ENCODE measurements around the gene CLEC4F. TPM values are rescaled to one million over a fixed set of nuclear protein-coding genes. Genes with fewer than 3 reads are reported as not detected.

The CLEC4F gene
- total RNA-seq, 1 experiment from 2014 or later, result not detected

DNA sequence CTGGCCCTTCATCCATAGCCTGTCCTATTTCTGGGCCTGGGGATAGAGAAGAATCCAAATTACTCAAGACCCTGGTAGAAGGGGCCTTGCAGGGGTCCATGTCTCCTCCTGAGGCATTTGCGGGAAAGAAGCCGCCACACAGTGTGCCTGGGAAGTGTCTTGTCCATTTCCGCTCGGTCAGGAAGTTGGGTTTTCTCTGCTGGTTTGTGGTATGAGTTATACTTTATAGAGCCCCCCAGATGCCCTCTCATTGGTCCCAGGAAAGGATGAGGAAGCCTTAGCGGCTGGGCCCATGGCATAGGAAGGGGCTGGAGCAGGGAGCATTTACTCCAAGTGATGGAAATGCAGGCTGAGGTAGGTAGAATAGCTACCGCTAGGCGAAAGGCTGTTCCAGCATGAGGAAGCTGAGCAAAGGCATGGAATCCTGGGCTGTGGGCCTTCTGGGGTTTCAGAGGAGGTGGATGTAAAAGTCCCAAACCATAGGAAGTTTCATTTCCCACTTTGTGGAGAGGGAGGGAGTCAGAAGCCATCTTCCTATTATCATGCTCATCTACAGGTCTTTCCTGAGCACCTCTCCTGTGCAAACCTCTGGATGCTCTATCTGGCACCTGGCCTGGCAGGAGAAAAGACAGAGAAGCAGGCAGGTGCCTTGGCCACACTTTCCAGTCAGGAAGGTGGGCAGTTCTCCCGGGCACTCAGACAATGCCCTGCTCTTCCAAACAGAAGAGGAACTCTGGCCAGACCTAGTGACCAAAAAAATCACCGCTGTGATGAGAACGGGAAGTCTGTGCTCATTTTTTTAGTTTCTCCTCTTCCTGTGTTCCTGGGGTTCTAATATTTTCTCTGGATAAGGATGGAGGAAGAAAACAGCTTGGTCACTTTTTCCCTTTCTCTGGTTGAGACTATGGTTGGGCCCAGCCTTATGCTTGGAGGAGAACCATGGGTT is 17.9 kb upstream of the CLEC4F start:
- Histone ChIP-seq H3K9me3 (ENCODE audit: low read length) (no peaks in the 10 kb centered on the region), H3K79me2 (ENCODE audit: low read length) (no peaks in the 10 kb centered on the region), H3K27me3 (ENCODE audit: low read length) (peaks cover 92% of the 10 kb centered on the region), H3K4me1 (ENCODE audit: insufficient read depth, low read length) (no peaks in the 10 kb centered on the region), H2AFZ (ENCODE audit: low read length) (no peak overlapping the region), H3K36me3 (ENCODE audit: low read depth, low read length) (no peaks in the 10 kb centered on the region), H4K20me1 (ENCODE audit: low read length) (no peaks in the 10 kb centered on the region), H3K9me2 (replicated peaks; ENCODE audit: low read length) (no peaks in the 10 kb centered on the region), H3K9ac (ENCODE audit: low read length) (no peak overlapping the region), H3F3A (ENCODE audit: low read length, unreplicated experiment) (no peaks in the 10 kb centered on the region), H3K4me2 (ENCODE audit: low read length) (no peak overlapping the region), H3K4me3 (ENCODE audit: low read length) (no peak overlapping the region), H3K27ac (ENCODE audit: low read length) (no peak overlapping the region)
- CTCF ChIA-PET, result no interaction called here
- no TSS peak for BruUV-seq (replicated peaks)
- intact Hi-C loops (cut with micrococcal nuclease), result no loop called here
- DNase-seq (no peak), ATAC-seq (no peak)
- POLR2A ChIA-PET (ENCODE audit: unreplicated experiment), result no interaction called here
- TF ChIP-seq, protein P1, sequence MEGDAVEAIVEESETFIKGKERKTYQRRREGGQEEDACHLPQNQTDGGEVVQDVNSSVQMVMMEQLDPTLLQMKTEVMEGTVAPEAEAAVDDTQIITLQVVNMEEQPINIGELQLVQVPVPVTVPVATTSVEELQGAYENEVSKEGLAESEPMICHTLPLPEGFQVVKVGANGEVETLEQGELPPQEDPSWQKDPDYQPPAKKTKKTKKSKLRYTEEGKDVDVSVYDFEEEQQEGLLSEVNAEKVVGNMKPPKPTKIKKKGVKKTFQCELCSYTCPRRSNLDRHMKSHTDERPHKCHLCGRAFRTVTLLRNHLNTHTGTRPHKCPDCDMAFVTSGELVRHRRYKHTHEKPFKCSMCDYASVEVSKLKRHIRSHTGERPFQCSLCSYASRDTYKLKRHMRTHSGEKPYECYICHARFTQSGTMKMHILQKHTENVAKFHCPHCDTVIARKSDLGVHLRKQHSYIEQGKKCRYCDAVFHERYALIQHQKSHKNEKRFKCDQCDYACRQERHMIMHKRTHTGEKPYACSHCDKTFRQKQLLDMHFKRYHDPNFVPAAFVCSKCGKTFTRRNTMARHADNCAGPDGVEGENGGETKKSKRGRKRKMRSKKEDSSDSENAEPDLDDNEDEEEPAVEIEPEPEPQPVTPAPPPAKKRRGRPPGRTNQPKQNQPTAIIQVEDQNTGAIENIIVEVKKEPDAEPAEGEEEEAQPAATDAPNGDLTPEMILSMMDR (conservative IDR thresholded peaks at IDR 0.05; ENCODE audit: low read depth, low read length), result no peak
- TF ChIP-seq EZH2 (IDR thresholded peaks at IDR 0.05; ENCODE audit: low read length, unreplicated experiment), result no peak
- no peak for TF ChIP-seq EZH2phosphoT487 (IDR thresholded peaks at IDR 0.05; ENCODE audit: borderline replicate concordance, low read length)

GRCh38 chr2:70835643-70836042 is 15.2 kb upstream of the CLEC4F start, which contains the start of gene CD207:
CD207 (minus strand) TSS chr2:70835816; CDS start chr2:70835776, 40 bp downstream.
- peaks cover 92% of the 10 kb centered on the region for H3K27me3 ChIP-seq (ENCODE audit: low read length)
- ATAC-seq, result no peak
- H3K4me1 ChIP-seq (ENCODE audit: insufficient read depth, low read length), result no peaks in the 10 kb centered on the region
- ChIA-PET CTCF (no interaction called here), POLR2A (ENCODE audit: unreplicated experiment) (no interaction called here)
- H3K27ac ChIP-seq (ENCODE audit: low read length), result no peak within 1 kb of the TSS
- BruUV-seq (replicated peaks), result no TSS peak
- H3K79me2 ChIP-seq (ENCODE audit: low read length), result no peaks in the 10 kb centered on the region
- H4K20me1 ChIP-seq (ENCODE audit: low read length), result no peaks in the 10 kb centered on the region
- no peak within 1 kb of the TSS for H2AFZ ChIP-seq (ENCODE audit: low read length)
- DNase-seq, result no peak
- intact Hi-C loops (cut with micrococcal nuclease), result no loop called here
- TF ChIP-seq, protein P1 (conservative IDR thresholded peaks at IDR 0.05; ENCODE audit: low read depth, low read length), result no peak
- TF ChIP-seq EZH2phosphoT487 (IDR thresholded peaks at IDR 0.05; ENCODE audit: borderline replicate concordance, low read length) (no peak), EZH2 (IDR thresholded peaks at IDR 0.05; ENCODE audit: low read length, unreplicated experiment) (no peak)
- H3K4me2 ChIP-seq (ENCODE audit: low read length), result no peak within 1 kb of the TSS
- H3K4me3 ChIP-seq (ENCODE audit: low read length), result no peak within 1 kb of the TSS
- no peaks in the 10 kb centered on the region for H3K9me2 ChIP-seq (replicated peaks; ENCODE audit: low read length)
- no peaks in the 10 kb centered on the region for H3K36me3 ChIP-seq (ENCODE audit: low read depth, low read length)
- H3K9me3 ChIP-seq (ENCODE audit: low read length), result no peaks in the 10 kb centered on the region
- H3K9ac ChIP-seq (ENCODE audit: low read length), result no peak within 1 kb of the TSS
- H3F3A ChIP-seq (ENCODE audit: low read length, unreplicated experiment), result no peaks in the 10 kb centered on the region

DNA sequence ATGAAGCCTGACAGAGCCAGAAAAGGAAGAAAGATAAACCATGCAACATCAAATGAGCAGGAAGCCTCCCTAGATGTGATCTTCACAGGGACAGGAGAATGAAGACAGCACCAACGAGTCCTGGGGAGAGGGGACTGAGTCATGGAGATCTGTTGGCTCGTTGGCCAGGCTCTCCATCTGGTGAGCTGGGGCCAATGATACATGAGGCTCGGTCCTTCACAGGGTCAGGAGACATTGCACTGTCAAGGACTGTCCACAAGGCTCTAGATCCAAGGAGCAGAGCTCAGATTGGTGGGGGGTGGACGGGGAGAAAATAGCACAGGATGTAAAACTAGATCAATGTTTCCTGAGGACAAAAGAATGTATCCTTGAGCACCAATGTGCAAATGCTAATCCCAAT is 14.5 kb upstream of the CLEC4F start:
- Histone ChIP-seq H3F3A (ENCODE audit: low read length, unreplicated experiment) (no peaks in the 10 kb centered on the region), H3K27me3 (ENCODE audit: low read length) (peaks cover 93% of the 10 kb centered on the region), H3K4me1 (ENCODE audit: insufficient read depth, low read length) (no peaks in the 10 kb centered on the region), H3K36me3 (ENCODE audit: low read depth, low read length) (no peaks in the 10 kb centered on the region), H2AFZ (ENCODE audit: low read length) (no peak overlapping the region), H3K4me2 (ENCODE audit: low read length) (no peak overlapping the region), H3K27ac (ENCODE audit: low read length) (no peak overlapping the region), H3K9ac (ENCODE audit: low read length) (no peak overlapping the region), H4K20me1 (ENCODE audit: low read length) (no peaks in the 10 kb centered on the region), H3K9me3 (ENCODE audit: low read length) (no peaks in the 10 kb centered on the region), H3K9me2 (replicated peaks; ENCODE audit: low read length) (no peaks in the 10 kb centered on the region), H3K79me2 (ENCODE audit: low read length) (no peaks in the 10 kb centered on the region), H3K4me3 (ENCODE audit: low read length) (no peak overlapping the region)
- intact Hi-C loops (cut with micrococcal nuclease), result no loop called here
- POLR2A ChIA-PET (ENCODE audit: unreplicated experiment), result no interaction called here
- CTCF ChIA-PET, result no interaction called here
- BruUV-seq (replicated peaks), result no TSS peak
- DNase-seq, result no peak
- ATAC-seq, result no peak
- no peak for TF ChIP-seq EZH2phosphoT487 (IDR thresholded peaks at IDR 0.05; ENCODE audit: borderline replicate concordance, low read length)
- TF ChIP-seq, protein P1 (conservative IDR thresholded peaks at IDR 0.05; ENCODE audit: low read depth, low read length), result no peak
- no peak for TF ChIP-seq EZH2 (IDR thresholded peaks at IDR 0.05; ENCODE audit: low read length, unreplicated experiment)
